Measurements from ENCODE around the gene SWSAP1. TPM values are rescaled to one million over a fixed set of nuclear protein-coding genes. Genes with fewer than 3 reads are reported as not detected.

SWSAP1 gene
- total RNA-seq, 1 experiment from 2014 or later: 2.5 TPM

- CTCF ChIA-PET: no interaction called here
- no TSS peak for BruUV-seq (replicated peaks)
- Histone ChIP-seq H3K36me3 (ENCODE audit: control insufficient read depth in 1 of 2, insufficient read depth in 2 of 2, low read length in 2 of 2) (peaks cover 0 to 2% of the 10 kb centered on the region in 2 experiments; a peak in 1 of 4 replicates), H2AFZ (ENCODE audit: low read depth, low read length, poor library complexity, severe bottlenecking) (no peak overlapping the region), H3K4me1 (ENCODE audit: control insufficient read depth in 1 of 2, insufficient read depth in 2 of 2, low read length in 2 of 2) (peaks cover 5 to 12% of the 10 kb centered on the region in 2 experiments), H3K79me2 (ENCODE audit: insufficient read depth, low read length) (no peaks in the 10 kb centered on the region), H3K27ac (ENCODE audit: low read depth, low read length) (no peak overlapping the region), H3K27me3 (ENCODE audit: insufficient read depth, low read length) (no peaks in the 10 kb centered on the region), H3K9me2 (ENCODE audit: insufficient read depth) (no peaks in the 10 kb centered on the region), H3K4me2 (ENCODE audit: low read length) (no peak overlapping the region), H4K20me1 (ENCODE audit: insufficient read depth) (no peaks in the 10 kb centered on the region), H3K9ac (ENCODE audit: low read length) (no peak overlapping the region), H3K9me3 (ENCODE audit: control insufficient read depth in 1 of 2, insufficient read depth in 1 of 2, low read depth in 1 of 2, low read length in 2 of 2) (no peaks in the 10 kb centered on the region), H3K4me3 (replicated peaks in 1 of 2; ENCODE audit: low read depth in 1 of 2, low read length in 2 of 2) (no peak overlapping the region)
- no peak for ATAC-seq
- no peak for DNase-seq (ENCODE audit: low read depth, low spot score)
- intact Hi-C loops (cut with micrococcal nuclease): no loop called here
- RAD21 ChIA-PET (ENCODE audit: low non-redundant PET in 1 of 2, low total read pairs in 2 of 2, uncharacterized antibody in 2 of 2, unreplicated experiment in 2 of 2): no interaction called here
- no peak for TF ChIP-seq ZFX (IDR thresholded peaks at IDR 0.05)
- TF ChIP-seq REST (IDR thresholded peaks at IDR 0.05; ENCODE audit: low read depth): no peak
- no peak for TF ChIP-seq SIN3A (IDR thresholded peaks at IDR 0.05; ENCODE audit: low read depth)
- TF ChIP-seq ATF3 (IDR thresholded peaks at IDR 0.05): no peak
- POLR2A ChIA-PET: interaction anchor here (0.7 kb wide), 1 partner anchor 11 kb away, joined by 3 read pairs; no protein-coding TSS in a partner anchor
These were observed 10.6 kb upstream of the SWSAP1 start for GRCh38 chr19:11363881-11364280.

GRCh38 chr19:11364296-11364904 is 10.1 kb upstream of the SWSAP1 start:
- POLR2A ChIA-PET: interaction anchor here (0.7 kb wide), 1 partner anchor 11 kb away, joined by 3 read pairs; no protein-coding TSS in a partner anchor
- TF ChIP-seq EGR1 (IDR thresholded peaks at IDR 0.05; ENCODE audit: low read depth): no peak
- no peak for TF ChIP-seq RAD21 (IDR thresholded peaks at IDR 0.05; ENCODE audit: low read depth)
- no peak for TF ChIP-seq SRF (IDR thresholded peaks at IDR 0.05; ENCODE audit: low read depth)
- TF ChIP-seq SP1 (IDR thresholded peaks at IDR 0.05; ENCODE audit: low read depth): no peak
- TF ChIP-seq CEBPB (IDR thresholded peaks at IDR 0.05; ENCODE audit: low read depth): no peak
- TF ChIP-seq TCF7L2 (IDR thresholded peaks at IDR 0.05; ENCODE audit: borderline replicate concordance, extremely low read depth, insufficient read depth, insufficient read length): no peak
- TF ChIP-seq ELF1 (IDR thresholded peaks at IDR 0.05; ENCODE audit: borderline replicate concordance, low read depth): no peak
- no peak for TF ChIP-seq EZH2phosphoT487 (IDR thresholded peaks at IDR 0.05; ENCODE audit: borderline replicate concordance)
- TF ChIP-seq YY1 (IDR thresholded peaks at IDR 0.05; ENCODE audit: extremely low read depth, insufficient replicate concordance, low read depth, low read length): no peak
- TF ChIP-seq POLR2A (IDR thresholded peaks at IDR 0.05; ENCODE audit: borderline replicate concordance, extremely low read depth, insufficient read depth, insufficient read length): no peak
- no peak for TF ChIP-seq ATF3 (IDR thresholded peaks at IDR 0.05)
- no peak for TF ChIP-seq EZH2 (IDR thresholded peaks at IDR 0.05)

More at GRCh38 chr19:11364296-11364904, 10.1 kb upstream of the SWSAP1 start:
- CTCF ChIA-PET: no interaction called here
- no peak for ATAC-seq
- no peaks in the 10 kb centered on the region for H3K9me3 ChIP-seq (ENCODE audit: control insufficient read depth in 1 of 2, insufficient read depth in 1 of 2, low read depth in 1 of 2, low read length in 2 of 2)
- H3K36me3 ChIP-seq (ENCODE audit: control insufficient read depth in 1 of 2, insufficient read depth in 2 of 2, low read length in 2 of 2): peaks cover 0 to 2% of the 10 kb centered on the region in 2 experiments; a peak in 1 of 4 replicates
- intact Hi-C loops (cut with micrococcal nuclease): no loop called here
- no peak overlapping the region for H3K9ac ChIP-seq (ENCODE audit: low read length)
- no peaks in the 10 kb centered on the region for H3K27me3 ChIP-seq (ENCODE audit: insufficient read depth, low read length)
- no peaks in the 10 kb centered on the region for H4K20me1 ChIP-seq (ENCODE audit: insufficient read depth)
- no peaks in the 10 kb centered on the region for H3K79me2 ChIP-seq (ENCODE audit: insufficient read depth, low read length)
- RAD21 ChIA-PET (ENCODE audit: low non-redundant PET in 1 of 2, low total read pairs in 2 of 2, uncharacterized antibody in 2 of 2, unreplicated experiment in 2 of 2): no interaction called here
- no peak overlapping the region for H3K4me3 ChIP-seq (replicated peaks in 1 of 2; ENCODE audit: low read depth in 1 of 2, low read length in 2 of 2)
- no peaks in the 10 kb centered on the region for H3K9me2 ChIP-seq (ENCODE audit: insufficient read depth)
- peaks cover 5 to 10% of the 10 kb centered on the region in 2 experiments for H3K4me1 ChIP-seq (ENCODE audit: control insufficient read depth in 1 of 2, insufficient read depth in 2 of 2, low read length in 2 of 2)
- no peak for DNase-seq (ENCODE audit: low read depth, low spot score)
- BruUV-seq (replicated peaks): no TSS peak
- H3K27ac ChIP-seq (ENCODE audit: low read depth, low read length): no peak overlapping the region
- no peak overlapping the region for H3K4me2 ChIP-seq (ENCODE audit: low read length)
- no peak overlapping the region for H2AFZ ChIP-seq (ENCODE audit: low read depth, low read length, poor library complexity, severe bottlenecking)
